GM18519 (cell line): ENCODE measurements around the gene GYPC.
"Not testable (repeated sequence)": the region's sequence is repeated elsewhere in the genome, so short reads cannot be mapped to it uniquely, and the experiment has no call there.

Experiments used
- ATAC-seq: cut with Tn5 transposase; IDR thresholded peaks from one replicate; pipeline ENCODE4 v1.9.1; 2021; ENCODE audit warnings: mild to moderate bottlenecking, moderate library complexity; ENCODE audit not compliant: unreplicated experiment, low FRiP score

Gene GYPC

GRCh38 chr2:126664639-126665038, 8.7 kb downstream of the GYPC start:
- no peak for ATAC-seq

- no peak for ATAC-seq
Measured at GRCh38 chr2:126665483-126665882, 9.5 kb downstream of the GYPC start.

GRCh38 chr2:126668254-126668653, 12.3 kb downstream of the GYPC start:
- no peak for ATAC-seq

- ATAC-seq: no peak
Measured at GRCh38 chr2:126669772-126670171, 13.8 kb downstream of the GYPC start.

GRCh38 chr2:126671488-126671887, 15.5 kb downstream of the GYPC start:
- no peak for ATAC-seq

GRCh38 chr2:126672980-126673605, 17.1 kb downstream of the GYPC start:
- ATAC-seq: no peak

GRCh38 chr2:126674075-126674744, 18.3 kb downstream of the GYPC start:
- ATAC-seq: no peak

GRCh38 chr2:126675637-126676036, 19.7 kb downstream of the GYPC start:
- ATAC-seq: no peak

GRCh38 chr2:126676221-126677175, 20.5 kb downstream of the GYPC start:
- no peak for ATAC-seq

- no peak for ATAC-seq
Measured at GRCh38 chr2:126677176-126677538, 21.2 kb downstream of the GYPC start.

- ATAC-seq: no peak
Measured at GRCh38 chr2:126678269-126679065, 22.5 kb downstream of the GYPC start.

- ATAC-seq: no peak
Measured at GRCh38 chr2:126679094-126679713, 23.2 kb downstream of the GYPC start.

GRCh38 chr2:126681505-126681904, 25.5 kb downstream of the GYPC start:
- no peak for ATAC-seq

- ATAC-seq: no peak
Measured at GRCh38 chr2:126685629-126686028, 29.7 kb downstream of the GYPC start.

GRCh38 chr2:126686286-126686685, 30.3 kb downstream of the GYPC start:
- no peak for ATAC-seq

- no peak for ATAC-seq
Measured at GRCh38 chr2:126686841-126687485, 31.0 kb downstream of the GYPC start.

GRCh38 chr2:126687503-126687902, 31.5 kb downstream of the GYPC start:
- no peak for ATAC-seq

- ATAC-seq: not testable (repeated sequence)
Measured at GRCh38 chr2:126688594-126688993, 32.6 kb downstream of the GYPC start.

- not testable (repeated sequence) for ATAC-seq
Measured at GRCh38 chr2:126692241-126692640, 36.3 kb downstream of the GYPC start.
